HepG2 (cell line): Measurements from ENCODE around the gene CACNA1F. TPM values are rescaled to one million over a fixed set of nuclear protein-coding genes. Genes with fewer than 3 reads are reported as not detected.
A peak's percentile ranks its signal among the peaks of the same experiment; 100 is the strongest.

ENCODE experiments used
- EED ChIP-seq: sonication (generic); formaldehyde crosslinking; IDR thresholded peaks from 2 replicates; pipeline ENCODE4 v1.5.0; 2020; ENCODE audit warnings: mild to moderate bottlenecking, missing genetic modification reagents
- FOXM1 ChIP-seq: sonication (generic); formaldehyde crosslinking; IDR thresholded peaks from 2 replicates; pipeline ENCODE4 v1.5.0; 2020; ENCODE audit warnings: missing genetic modification reagents
- IKZF1 ChIP-seq: fragments of 450-650 bp; IDR thresholded peaks from 2 replicates; pipeline ENCODE4 v1.7.1; 2016
- KAT2B ChIP-seq: fragments of 150-350 bp; IDR thresholded peaks from 2 replicates; pipeline ENCODE4 v1.6.1; 2014; ENCODE audit warnings: low read depth, low read length, borderline replicate concordance
- KLF16 ChIP-seq, 2 experiments: sonication (generic) in 1 of 2; formaldehyde crosslinking in 1 of 2; IDR thresholded peaks; 2 replicates each; pipeline versions ENCODE4 v1.6.1 to v1.8.0; 2016 to 2023; ENCODE audit warnings: missing genetic modification reagents in 2 of 2, missing compliant biosample characterization in 1 of 2
- MAFG ChIP-seq: sonication (generic); formaldehyde crosslinking; IDR thresholded peaks from 2 replicates; pipeline ENCODE4 v1.5.1; 2020; ENCODE audit warnings: mild to moderate bottlenecking, missing genetic modification reagents
- MATR3 ChIP-seq: sonication (generic); formaldehyde crosslinking; IDR thresholded peaks from 2 replicates; pipeline ENCODE4 v1.4.0; 2020; ENCODE audit warnings: missing genetic modification reagents
- MTF1 ChIP-seq: sonication (generic); formaldehyde crosslinking; IDR thresholded peaks from 2 replicates; pipeline ENCODE4 v1.5.0; 2020; ENCODE audit warnings: missing genetic modification reagents
- MYNN ChIP-seq: sonication (generic); formaldehyde crosslinking; IDR thresholded peaks from 2 replicates; pipeline ENCODE4 v1.4.0; 2020; ENCODE audit warnings: mild to moderate bottlenecking, low read depth, missing genetic modification reagents
- NCOR1 ChIP-seq: fragments of 200-600 bp; sonication (generic); IDR thresholded peaks from 2 replicates; pipeline ENCODE4 v1.7.0; 2017; ENCODE audit warnings: antibody characterized with exemption, low read length, borderline replicate concordance
- NFE2L2 ChIP-seq: fragments of 150-350 bp; IDR thresholded peaks from 2 replicates; pipeline ENCODE4 v1.6.1; 2014; ENCODE audit warnings: low read length
- SMAD3 ChIP-seq: sonication (generic); formaldehyde crosslinking; IDR thresholded peaks from 2 replicates; pipeline ENCODE4 v1.4.0; 2020; ENCODE audit warnings: missing genetic modification reagents
- ZBTB21 ChIP-seq: sonication (generic); formaldehyde crosslinking; IDR thresholded peaks from 2 replicates; pipeline ENCODE4 v1.4.0; 2020; ENCODE audit warnings: missing genetic modification reagents
- ZFP1 ChIP-seq: IDR thresholded peaks from 2 replicates; pipeline ENCODE4 v1.6.1; 2016
- ZFP36 ChIP-seq: fragments of 150-350 bp; IDR thresholded peaks from 2 replicates; pipeline ENCODE4 v1.6.1; 2018; ENCODE audit warnings: borderline replicate concordance, low read length, low read depth; ENCODE audit not compliant: partially characterized antibody
- ZMYM3 ChIP-seq: sonication (generic); formaldehyde crosslinking; IDR thresholded peaks from 2 replicates; pipeline ENCODE4 v1.5.1; 2020; ENCODE audit warnings: mild to moderate bottlenecking, missing genetic modification reagents
- ZNF10 ChIP-seq: sonication (generic); formaldehyde crosslinking; IDR thresholded peaks from 2 replicates; pipeline ENCODE4 v1.4.0; 2020; ENCODE audit warnings: mild to moderate bottlenecking, low read depth, missing genetic modification reagents, borderline replicate concordance
- ZNF24 ChIP-seq: fragments of 450-650 bp; IDR thresholded peaks from 2 replicates; pipeline ENCODE4 v1.6.1; 2017; ENCODE audit warnings: antibody characterized with exemption, mild to moderate bottlenecking
- ZNF292 ChIP-seq: sonication (generic); formaldehyde crosslinking; IDR thresholded peaks from 2 replicates; pipeline ENCODE4 v1.8.1; 2022; ENCODE audit warnings: mild to moderate bottlenecking, low read depth, missing genetic modification reagents, borderline replicate concordance
- ZNF564 ChIP-seq: sonication (generic); formaldehyde crosslinking; IDR thresholded peaks from 2 replicates; pipeline ENCODE4 v1.8.1; 2023; ENCODE audit warnings: mild to moderate bottlenecking, missing genetic modification reagents
- ZNF768 ChIP-seq: sonication (generic); formaldehyde crosslinking; IDR thresholded peaks from 2 replicates; pipeline ENCODE4 v1.4.0; 2020; ENCODE audit warnings: missing genetic modification reagents
- polyA plus RNA-seq, 8 experiments: library from polyadenylated mRNA; depleted of rRNA in 3 of 8; stranded (reverse) in 7 of 8; unstranded in 1 of 8; fragments of >200 nt; fragmentation: Illumina TruSeq in 4 of 8; extraction: Trizol in 4 of 8; gene quantifications; 2 replicates each; pipeline versions ENCODE4 v1.2.1 to v1.2.3, GENCODE V29; 2011 to 2016; ENCODE audit warnings: low read depth in 4 of 8, missing spikeins in 1 of 8, mixed read lengths in 1 of 8; ENCODE audit not compliant: insufficient read depth in 1 of 8
- total RNA-seq, 5 experiments: library from RNA; depleted of rRNA; stranded (reverse); fragments of >200 nt; fragmentation: Illumina TruSeq; extraction: Trizol; gene quantifications; 2 replicates each; pipeline ENCODE4 v1.2.3, GENCODE V29; 2016; ENCODE audit warnings: low read depth in 1 of 5
- TF ChIP-seq, protein P1 (sequence below): sonication (generic); formaldehyde crosslinking; IDR thresholded peaks from 2 replicates; pipeline ENCODE4 v1.4.0; 2020; ENCODE audit warnings: mild to moderate bottlenecking, missing genetic modification reagents
- TF ChIP-seq, protein P2 (sequence below): sonication (generic); formaldehyde crosslinking; IDR thresholded peaks from 2 replicates; pipeline ENCODE4 v1.4.0; 2020; ENCODE audit warnings: missing genetic modification reagents
- TF ChIP-seq, protein P3 (sequence below): sonication (generic); formaldehyde crosslinking; IDR thresholded peaks from 2 replicates; pipeline ENCODE4 v1.8.0; 2022; ENCODE audit warnings: mild to moderate bottlenecking, missing genetic modification reagents, borderline replicate concordance
- TF ChIP-seq, protein P4 (sequence below): sonication (generic); formaldehyde crosslinking; IDR thresholded peaks from 2 replicates; pipeline ENCODE4 v1.5.0; 2020; ENCODE audit warnings: missing genetic modification reagents
- TF ChIP-seq, protein P5 (sequence below): sonication (generic); formaldehyde crosslinking; IDR thresholded peaks from 2 replicates; pipeline ENCODE4 v1.5.1; 2020; ENCODE audit warnings: missing genetic modification reagents, mild to moderate bottlenecking, borderline replicate concordance

CACNA1F gene
- total and polyA plus RNA-seq, 2 of the 13 experiments (the other 11 are each of a cell fraction or from before 2014, with no cell fraction given) = 0.03 TPM; not detected in 1

DNA sequence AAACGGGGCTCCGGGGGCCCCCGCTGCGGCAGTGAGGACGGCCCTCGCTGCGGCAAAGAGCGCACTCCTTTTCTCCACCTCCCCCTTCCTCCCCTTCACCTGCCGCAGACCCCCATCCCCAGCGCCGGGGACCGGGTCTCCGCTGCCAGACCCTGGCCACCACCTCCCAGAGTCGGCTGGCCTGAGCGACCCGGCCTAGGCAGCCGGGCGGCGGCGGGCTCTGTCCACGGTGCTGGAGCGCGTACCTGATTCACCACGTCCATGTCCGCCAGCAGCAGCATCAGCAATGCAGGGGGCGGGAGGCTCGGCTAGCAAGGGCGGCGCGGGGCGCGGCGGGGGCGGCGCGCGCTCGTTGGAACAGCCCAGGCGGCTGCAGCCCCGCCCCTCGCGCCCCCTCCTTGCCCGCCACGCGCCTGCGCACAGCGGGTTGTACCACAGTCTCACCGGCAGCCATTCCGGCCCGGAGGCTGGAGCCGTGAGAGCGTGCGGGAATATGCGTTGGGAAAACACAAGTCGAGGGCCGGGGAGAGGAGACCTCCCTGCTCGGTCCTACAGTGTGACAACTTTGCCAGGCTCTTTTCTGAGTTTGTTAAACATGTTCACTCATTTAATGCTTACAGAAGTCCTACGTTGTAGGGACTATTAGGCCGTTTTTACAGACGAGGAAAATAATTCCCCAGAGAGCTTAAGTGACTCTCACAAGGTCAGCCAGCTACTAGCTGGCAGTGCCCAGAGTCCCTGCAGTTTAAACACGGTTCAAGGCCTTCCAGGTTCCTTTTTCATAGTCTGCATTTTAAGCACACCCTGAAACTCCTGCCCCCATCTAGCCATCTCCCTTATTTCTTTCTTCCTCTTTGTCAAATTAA, 33.0 kb downstream of the CACNA1F start, which contains the start of gene SYP (continued):
- TF ChIP-seq ZFP1 (CRISPR knock-in tag) (peak; percentile 14; the same call in 1 of the 2 replicates), MYNN (CRISPR knock-in tag) (peak; percentile 83; the same call in 1 of the 2 replicates), FOXM1 (no peak), ZNF768 (peak; percentile 71), NCOR1 (no peak), ZBTB21 (no peak), NFE2L2 (no peak), ZNF292 (CRISPR knock-in tag) (no peak), ZNF10 (CRISPR knock-in tag) (no peak), ZNF564 (CRISPR knock-in tag) (0 out of 2 replicates have a peak, but pooled peaks have one; percentile 65), MAFG (CRISPR knock-in tag) (no peak), MATR3 (no peak), SMAD3 (0 out of 2 replicates have a peak, but pooled peaks have one; percentile 33), ZNF24 (no peak), MTF1 (CRISPR knock-in tag) (no peak), EED (CRISPR knock-in tag) (no peak), ZFP36 (no peak), KLF16 (CRISPR knock-in tag; IDR thresholded peaks at IDR 0.05) (peak in 1 of 2 experiments; percentile 93; a peak in 2 of 4 replicates), IKZF1 (no peak), KAT2B (no peak), ZMYM3 (no peak)
- TF ChIP-seq, protein P1, sequence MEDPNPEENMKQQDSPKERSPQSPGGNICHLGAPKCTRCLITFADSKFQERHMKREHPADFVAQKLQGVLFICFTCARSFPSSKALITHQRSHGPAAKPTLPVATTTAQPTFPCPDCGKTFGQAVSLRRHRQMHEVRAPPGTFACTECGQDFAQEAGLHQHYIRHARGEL (CRISPR knock-in tag) = no peak
- TF ChIP-seq, protein P2, sequence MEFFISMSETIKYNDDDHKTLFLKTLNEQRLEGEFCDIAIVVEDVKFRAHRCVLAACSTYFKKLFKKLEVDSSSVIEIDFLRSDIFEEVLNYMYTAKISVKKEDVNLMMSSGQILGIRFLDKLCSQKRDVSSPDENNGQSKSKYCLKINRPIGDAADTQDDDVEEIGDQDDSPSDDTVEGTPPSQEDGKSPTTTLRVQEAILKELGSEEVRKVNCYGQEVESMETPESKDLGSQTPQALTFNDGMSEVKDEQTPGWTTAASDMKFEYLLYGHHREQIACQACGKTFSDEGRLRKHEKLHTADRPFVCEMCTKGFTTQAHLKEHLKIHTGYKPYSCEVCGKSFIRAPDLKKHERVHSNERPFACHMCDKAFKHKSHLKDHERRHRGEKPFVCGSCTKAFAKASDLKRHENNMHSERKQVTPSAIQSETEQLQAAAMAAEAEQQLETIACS = peak; percentile 47; the same call in 1 of the 2 replicates
- TF ChIP-seq, protein P3, sequence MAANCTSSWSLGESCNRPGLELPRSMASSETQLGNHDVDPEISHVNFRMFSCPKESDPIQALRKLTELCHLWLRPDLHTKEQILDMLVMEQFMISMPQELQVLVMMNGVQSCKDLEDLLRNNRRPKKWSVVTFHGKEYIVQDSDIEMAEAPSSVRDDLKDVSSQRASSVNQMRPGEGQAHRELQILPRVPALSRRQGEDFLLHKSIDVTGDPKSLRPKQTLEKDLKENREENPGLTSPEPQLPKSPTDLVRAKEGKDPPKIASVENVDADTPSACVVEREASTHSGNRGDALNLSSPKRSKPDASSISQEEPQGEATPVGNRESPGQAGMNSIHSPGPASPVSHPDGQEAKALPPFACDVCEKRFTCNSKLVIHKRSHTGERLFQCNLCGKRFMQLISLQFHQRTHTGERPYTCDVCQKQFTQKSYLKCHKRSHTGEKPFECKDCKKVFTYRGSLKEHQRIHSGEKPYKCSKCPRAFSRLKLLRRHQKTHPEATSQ (CRISPR knock-in tag) = no peak
- TF ChIP-seq, protein P4, sequence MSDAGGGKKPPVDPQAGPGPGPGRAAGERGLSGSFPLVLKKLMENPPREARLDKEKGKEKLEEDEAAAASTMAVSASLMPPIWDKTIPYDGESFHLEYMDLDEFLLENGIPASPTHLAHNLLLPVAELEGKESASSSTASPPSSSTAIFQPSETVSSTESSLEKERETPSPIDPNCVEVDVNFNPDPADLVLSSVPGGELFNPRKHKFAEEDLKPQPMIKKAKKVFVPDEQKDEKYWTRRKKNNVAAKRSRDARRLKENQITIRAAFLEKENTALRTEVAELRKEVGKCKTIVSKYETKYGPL = 0 out of 2 replicates have a peak, but pooled peaks have one; percentile 33
- TF ChIP-seq, protein P5, sequence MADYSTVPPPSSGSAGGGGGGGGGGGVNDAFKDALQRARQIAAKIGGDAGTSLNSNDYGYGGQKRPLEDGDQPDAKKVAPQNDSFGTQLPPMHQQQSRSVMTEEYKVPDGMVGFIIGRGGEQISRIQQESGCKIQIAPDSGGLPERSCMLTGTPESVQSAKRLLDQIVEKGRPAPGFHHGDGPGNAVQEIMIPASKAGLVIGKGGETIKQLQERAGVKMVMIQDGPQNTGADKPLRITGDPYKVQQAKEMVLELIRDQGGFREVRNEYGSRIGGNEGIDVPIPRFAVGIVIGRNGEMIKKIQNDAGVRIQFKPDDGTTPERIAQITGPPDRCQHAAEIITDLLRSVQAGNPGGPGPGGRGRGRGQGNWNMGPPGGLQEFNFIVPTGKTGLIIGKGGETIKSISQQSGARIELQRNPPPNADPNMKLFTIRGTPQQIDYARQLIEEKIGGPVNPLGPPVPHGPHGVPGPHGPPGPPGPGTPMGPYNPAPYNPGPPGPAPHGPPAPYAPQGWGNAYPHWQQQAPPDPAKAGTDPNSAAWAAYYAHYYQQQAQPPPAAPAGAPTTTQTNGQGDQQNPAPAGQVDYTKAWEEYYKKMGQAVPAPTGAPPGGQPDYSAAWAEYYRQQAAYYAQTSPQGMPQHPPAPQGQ = no peak
